ENCODE measurements around the gene AXDND1.

The AXDND1 gene

GRCh38 chr1:179337942-179338560 lies 27.7 kb upstream of the AXDND1 start:
- in situ Hi-C loops (cut with HindIII; ENCODE audit: low sequenced_read_pairs): no loop called here
- no peak overlapping the region for H3K4me3 ChIP-seq (ENCODE audit: low read depth, low read length)
- DNase-seq (ENCODE audit: low read depth): no peak
- TF ChIP-seq, protein P1, sequence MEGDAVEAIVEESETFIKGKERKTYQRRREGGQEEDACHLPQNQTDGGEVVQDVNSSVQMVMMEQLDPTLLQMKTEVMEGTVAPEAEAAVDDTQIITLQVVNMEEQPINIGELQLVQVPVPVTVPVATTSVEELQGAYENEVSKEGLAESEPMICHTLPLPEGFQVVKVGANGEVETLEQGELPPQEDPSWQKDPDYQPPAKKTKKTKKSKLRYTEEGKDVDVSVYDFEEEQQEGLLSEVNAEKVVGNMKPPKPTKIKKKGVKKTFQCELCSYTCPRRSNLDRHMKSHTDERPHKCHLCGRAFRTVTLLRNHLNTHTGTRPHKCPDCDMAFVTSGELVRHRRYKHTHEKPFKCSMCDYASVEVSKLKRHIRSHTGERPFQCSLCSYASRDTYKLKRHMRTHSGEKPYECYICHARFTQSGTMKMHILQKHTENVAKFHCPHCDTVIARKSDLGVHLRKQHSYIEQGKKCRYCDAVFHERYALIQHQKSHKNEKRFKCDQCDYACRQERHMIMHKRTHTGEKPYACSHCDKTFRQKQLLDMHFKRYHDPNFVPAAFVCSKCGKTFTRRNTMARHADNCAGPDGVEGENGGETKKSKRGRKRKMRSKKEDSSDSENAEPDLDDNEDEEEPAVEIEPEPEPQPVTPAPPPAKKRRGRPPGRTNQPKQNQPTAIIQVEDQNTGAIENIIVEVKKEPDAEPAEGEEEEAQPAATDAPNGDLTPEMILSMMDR (IDR thresholded peaks at IDR 0.05; ENCODE audit: low read depth, low read length, missing control alignments): no peak

DNA sequence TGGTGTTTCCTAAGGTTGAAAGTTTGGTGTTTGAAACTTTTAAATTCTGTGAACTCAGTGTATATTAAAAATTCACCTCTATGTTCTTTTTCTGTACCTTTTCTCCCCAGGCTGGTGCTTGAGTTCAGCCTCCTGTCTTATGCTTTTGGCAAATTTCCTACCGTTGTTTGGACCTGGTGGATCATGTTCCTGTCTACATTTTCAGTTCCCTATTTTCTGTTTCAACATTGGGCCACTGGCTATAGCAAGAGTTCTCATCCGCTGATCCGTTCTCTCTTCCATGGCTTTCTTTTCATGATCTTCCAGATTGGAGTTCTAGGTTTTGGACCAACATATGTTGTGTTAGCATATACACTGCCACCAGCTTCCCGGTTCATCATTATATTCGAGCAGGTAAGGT lies 24.9 kb upstream of the AXDND1 start:
- no peak for DNase-seq (ENCODE audit: low read depth)
- H3K4me3 ChIP-seq (ENCODE audit: low read depth, low read length): no peak overlapping the region
- in situ Hi-C loops (cut with HindIII; ENCODE audit: low sequenced_read_pairs): no loop called here
- TF ChIP-seq, protein P1 (IDR thresholded peaks at IDR 0.05; ENCODE audit: low read depth, low read length, missing control alignments): no peak

GRCh38 chr1:179341943-179342547 lies 23.7 kb upstream of the AXDND1 start:
- TF ChIP-seq, protein P1 (IDR thresholded peaks at IDR 0.05; ENCODE audit: low read depth, low read length, missing control alignments): no peak
- in situ Hi-C loops (cut with HindIII; ENCODE audit: low sequenced_read_pairs): no loop called here
- DNase-seq (ENCODE audit: low read depth): no peak

GRCh38 chr1:179342740-179343404 lies 22.9 kb upstream of the AXDND1 start:
- DNase-seq (ENCODE audit: low read depth): no peak
- no peak overlapping the region for H3K4me3 ChIP-seq (ENCODE audit: low read depth, low read length)
- TF ChIP-seq, protein P1 (IDR thresholded peaks at IDR 0.05; ENCODE audit: low read depth, low read length, missing control alignments): no peak
- in situ Hi-C loops (cut with HindIII; ENCODE audit: low sequenced_read_pairs): no loop called here

More at GRCh38 chr1:179341943-179342547, 23.7 kb upstream of the AXDND1 start:
- no peak overlapping the region for H3K4me3 ChIP-seq (ENCODE audit: low read depth, low read length)

- TF ChIP-seq, protein P1 (IDR thresholded peaks at IDR 0.05; ENCODE audit: low read depth, low read length, missing control alignments): no peak
These were observed 14.5 kb upstream of the AXDND1 start for GRCh38 chr1:179351281-179351680.

GRCh38 chr1:179352236-179352635 lies 13.5 kb upstream of the AXDND1 start:
- TF ChIP-seq, protein P1 (IDR thresholded peaks at IDR 0.05; ENCODE audit: low read depth, low read length, missing control alignments): no peak
- in situ Hi-C loops (cut with HindIII; ENCODE audit: low sequenced_read_pairs): loop anchor here (5.0 kb wide), 1 partner anchor 60 kb away; the partner anchor contains the start of gene SOAT1
- no peak for DNase-seq (ENCODE audit: low read depth)
- H3K4me3 ChIP-seq (ENCODE audit: low read depth, low read length): no peak overlapping the region

More at GRCh38 chr1:179351281-179351680, 14.5 kb upstream of the AXDND1 start:
- DNase-seq (ENCODE audit: low read depth): no peak
- in situ Hi-C loops (cut with HindIII; ENCODE audit: low sequenced_read_pairs): loop anchor here (5.0 kb wide), 1 partner anchor 59 kb away; the partner anchor contains the start of gene SOAT1
- no peak overlapping the region for H3K4me3 ChIP-seq (ENCODE audit: low read depth, low read length)

Measured in astrocyte of the cerebellum (primary cell).